SU-DHL-6 (cell line): Measurements from ENCODE around the gene FOXD4L3.
"Not testable (repeated sequence)": the region's sequence is repeated elsewhere in the genome, so short reads cannot be mapped to it uniquely, and the experiment has no call there.

ENCODE experiments used
- H2AFZ ChIP-seq: fragments of 200-600 bp; sonication (generic); 2 replicates; pipeline ENCODE4 v1.6.1; 2014; ENCODE audit warnings: low read depth, mild to moderate bottlenecking, moderate library complexity, mixed read lengths, antibody characterized with exemption, low read length; ENCODE audit not compliant: severe bottlenecking
- H3F3A ChIP-seq: fragments of 200-600 bp; shearing (Covaris generic); 2 replicates; pipeline ENCODE4 v1.6.0; 2016; ENCODE audit warnings: antibody characterized with exemption, mild to moderate bottlenecking; ENCODE audit not compliant: insufficient read depth
- H3K27ac ChIP-seq: fragments of 200-600 bp; sonication (generic); 2 replicates; pipeline ENCODE4 v1.5.1; 2016; ENCODE audit warnings: low read depth, mild to moderate bottlenecking, low read length, moderate library complexity, mixed read lengths
- H3K27me3 ChIP-seq: fragments of 200-600 bp; sonication (generic), shearing (Covaris generic); 2 replicates; pipeline ENCODE4 v1.6.0; 2014; ENCODE audit warnings: mild to moderate bottlenecking, low read length
- H3K36me3 ChIP-seq: fragments of 200-600 bp; sonication (generic); 2 replicates; pipeline ENCODE4 v1.6.1; 2014; ENCODE audit warnings: mild to moderate bottlenecking, low read length, mixed read lengths
- H3K4me2 ChIP-seq: fragments of 300-600, 200-600 bp; shearing (Covaris generic), sonication (generic); 2 replicates; pipeline ENCODE4 v1.6.0; 2014; ENCODE audit warnings: low read length, low read depth, mild to moderate bottlenecking; ENCODE audit not compliant: poor library complexity, severe bottlenecking
- H3K4me3 ChIP-seq: fragments of 200-600 bp; sonication (generic); 2 replicates; pipeline ENCODE4 v1.5.1; 2014; ENCODE audit warnings: antibody characterized with exemption, low read length, mild to moderate bottlenecking, mixed read lengths; ENCODE audit not compliant: insufficient read depth, poor library complexity, severe bottlenecking
- H3K79me2 ChIP-seq: fragments of 200-600 bp; sonication (generic); 2 replicates; pipeline ENCODE4 v1.6.1; 2014; ENCODE audit warnings: mild to moderate bottlenecking, low read length, moderate library complexity; ENCODE audit not compliant: insufficient read depth
- H3K9ac ChIP-seq: fragments of 200-600 bp; sonication (generic); 2 replicates; pipeline ENCODE4 v1.7.0; 2014; ENCODE audit warnings: mild to moderate bottlenecking, low read length
- H3K9me2 ChIP-seq: fragments of 200-600 bp; sonication (generic); replicated peaks from 2 replicates; pipeline ENCODE4 v1.6.1; 2014; ENCODE audit warnings: low read length; ENCODE audit not compliant: insufficient read depth
- H3K9me3 ChIP-seq: fragments of 200-600 bp; sonication (generic); 2 replicates; pipeline ENCODE4 v1.6.1; 2014; ENCODE audit warnings: low read length, mixed read lengths; ENCODE audit not compliant: insufficient read depth
- H4K20me1 ChIP-seq: fragments of 200-600 bp; sonication (generic); 2 replicates; pipeline ENCODE4 v1.6.1; 2014; ENCODE audit warnings: low read depth, mild to moderate bottlenecking, antibody characterized with exemption, low read length, moderate library complexity, mixed read lengths

Gene FOXD4L3

GRCh38 chr9:68302567-68302966 is at the start of gene FOXD4L3:
TSS of gene FOXD4L3 (plus strand) at chr9:68302867. CDS start at chr9:68302952, 85 bp downstream.
- H3K36me3 ChIP-seq, H3K27ac ChIP-seq, H3F3A ChIP-seq, H3K4me2 ChIP-seq, H3K79me2 ChIP-seq, H3K9me2 ChIP-seq, H4K20me1 ChIP-seq, H3K27me3 ChIP-seq, H3K9ac ChIP-seq, H3K9me3 ChIP-seq, H3K4me3 ChIP-seq, H2AFZ ChIP-seq: not testable (repeated sequence)

DNA sequence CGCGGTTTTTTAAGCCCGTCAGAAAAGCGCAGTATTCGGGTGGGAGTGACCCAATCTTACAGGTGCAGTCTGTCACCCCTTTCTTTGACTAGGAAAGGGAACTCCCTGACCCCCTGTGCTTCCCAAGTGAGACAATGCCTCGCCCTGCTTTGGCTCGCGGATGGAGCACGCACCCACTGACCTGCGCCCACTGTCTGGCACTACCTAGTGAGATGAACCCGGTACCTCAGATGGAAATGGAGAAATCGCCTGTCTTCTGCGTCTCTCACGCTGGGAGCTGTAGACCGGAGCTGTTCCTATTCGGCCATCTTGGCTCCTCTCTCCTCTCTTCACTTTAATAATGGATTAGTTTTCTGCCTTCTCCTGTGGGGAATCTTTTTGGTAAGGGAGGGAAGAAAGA is 21.6 kb upstream of the FOXD4L3 start:
- H2AFZ ChIP-seq, H4K20me1 ChIP-seq, H3K4me3 ChIP-seq, H3K79me2 ChIP-seq, H3K36me3 ChIP-seq, H3K9me2 ChIP-seq, H3K27me3 ChIP-seq, H3K9me3 ChIP-seq, H3F3A ChIP-seq, H3K27ac ChIP-seq, H3K4me2 ChIP-seq, H3K9ac ChIP-seq: not testable (repeated sequence)

GRCh38 chr9:68303771-68304170 is 1.1 kb downstream of the FOXD4L3 start:
- not testable (repeated sequence) for H4K20me1 ChIP-seq, H2AFZ ChIP-seq

DNA sequence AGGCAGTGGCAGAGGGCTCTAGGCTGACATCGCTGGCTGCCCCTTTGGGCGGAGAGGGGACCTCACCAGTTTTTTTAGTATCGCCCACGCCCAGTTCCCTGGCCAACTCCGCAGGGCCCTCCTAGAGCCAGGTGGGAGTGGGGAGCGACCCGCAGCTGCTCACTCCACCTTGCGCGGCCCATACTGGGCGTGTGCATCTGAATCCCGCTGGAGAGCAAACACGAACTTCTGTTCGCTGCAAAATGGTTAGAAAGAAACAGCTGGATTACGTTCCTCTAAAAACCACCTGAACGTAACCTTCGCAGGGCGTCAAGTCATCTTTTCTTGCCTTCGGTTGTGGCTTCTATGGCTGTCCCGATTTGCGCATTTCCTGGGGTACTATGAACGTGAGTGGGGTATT is 1.5 kb downstream of the FOXD4L3 start:
- H3K9me3 ChIP-seq, H3K27me3 ChIP-seq, H3K36me3 ChIP-seq, H3K27ac ChIP-seq, H4K20me1 ChIP-seq, H3K79me2 ChIP-seq, H3K4me2 ChIP-seq, H3K4me3 ChIP-seq, H3F3A ChIP-seq, H2AFZ ChIP-seq, H3K9ac ChIP-seq, H3K9me2 ChIP-seq: not testable (repeated sequence)

More at GRCh38 chr9:68303771-68304170, 1.1 kb downstream of the FOXD4L3 start:
- not testable (repeated sequence) for H3K4me2 ChIP-seq, H3K9me3 ChIP-seq, H3K36me3 ChIP-seq, H3K27me3 ChIP-seq, H3K27ac ChIP-seq, H3K4me3 ChIP-seq, H3K79me2 ChIP-seq, H3K9ac ChIP-seq, H3F3A ChIP-seq, H3K9me2 ChIP-seq

DNA sequence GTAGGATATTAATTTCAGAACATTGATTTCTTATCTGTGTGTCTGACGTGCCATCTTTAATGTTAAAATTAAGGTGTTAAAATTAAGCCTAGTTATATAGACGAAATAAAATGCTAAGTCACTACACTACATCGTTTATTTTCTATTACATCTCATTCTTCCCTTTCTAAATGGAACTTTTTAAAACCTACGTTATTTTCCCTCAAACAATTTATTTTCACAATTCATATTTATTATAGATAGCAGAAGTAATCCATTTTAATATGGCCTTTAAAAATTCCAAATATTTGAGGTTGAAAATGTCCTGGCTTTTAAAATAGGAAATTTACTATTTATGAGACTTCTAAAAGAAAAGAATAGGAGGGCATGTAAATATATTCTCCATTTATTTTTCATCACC is 2.1 kb downstream of the FOXD4L3 start:
- not testable (repeated sequence) for H3K9ac ChIP-seq

DNA sequence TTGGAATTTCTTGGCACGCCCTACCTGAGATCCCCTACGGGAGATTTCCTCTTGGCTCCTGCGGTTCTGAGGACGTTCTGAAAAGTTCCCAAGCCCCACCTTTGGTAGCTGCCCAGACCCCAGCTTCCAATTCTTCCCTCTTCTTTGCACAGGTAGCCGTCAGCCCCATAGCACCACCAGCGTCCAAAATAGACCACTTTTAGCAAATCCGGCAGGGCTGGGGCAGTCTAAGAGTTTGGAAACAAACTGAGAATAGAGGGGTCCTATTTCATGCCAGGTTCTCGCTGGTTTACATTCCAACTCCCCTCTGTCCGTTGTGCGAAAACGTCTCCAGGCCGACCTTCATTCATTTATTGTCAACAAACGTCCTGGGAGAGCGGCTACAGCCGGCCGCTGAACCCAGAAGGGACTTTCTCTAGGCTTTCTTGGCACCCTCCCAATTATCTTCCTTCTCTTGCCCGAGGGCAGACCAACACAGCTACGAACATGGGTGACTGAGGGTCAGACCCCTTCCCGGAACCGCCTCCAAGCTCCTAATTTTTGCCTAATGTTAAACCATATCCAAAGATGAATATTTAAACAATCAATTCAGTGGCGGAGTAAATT is 3.1 kb downstream of the FOXD4L3 start:
- H3K27me3 ChIP-seq, H3K27ac ChIP-seq, H3F3A ChIP-seq, H3K4me2 ChIP-seq, H3K9ac ChIP-seq, H4K20me1 ChIP-seq, H3K79me2 ChIP-seq, H3K9me2 ChIP-seq, H3K36me3 ChIP-seq, H2AFZ ChIP-seq, H3K4me3 ChIP-seq, H3K9me3 ChIP-seq: not testable (repeated sequence)

More for the DNA sequence above, 2.1 kb downstream of the FOXD4L3 start:
- H3K27ac ChIP-seq, H3K27me3 ChIP-seq, H3K4me2 ChIP-seq, H4K20me1 ChIP-seq, H2AFZ ChIP-seq, H3F3A ChIP-seq, H3K4me3 ChIP-seq, H3K9me3 ChIP-seq, H3K36me3 ChIP-seq, H3K9me2 ChIP-seq, H3K79me2 ChIP-seq: not testable (repeated sequence)

DNA sequence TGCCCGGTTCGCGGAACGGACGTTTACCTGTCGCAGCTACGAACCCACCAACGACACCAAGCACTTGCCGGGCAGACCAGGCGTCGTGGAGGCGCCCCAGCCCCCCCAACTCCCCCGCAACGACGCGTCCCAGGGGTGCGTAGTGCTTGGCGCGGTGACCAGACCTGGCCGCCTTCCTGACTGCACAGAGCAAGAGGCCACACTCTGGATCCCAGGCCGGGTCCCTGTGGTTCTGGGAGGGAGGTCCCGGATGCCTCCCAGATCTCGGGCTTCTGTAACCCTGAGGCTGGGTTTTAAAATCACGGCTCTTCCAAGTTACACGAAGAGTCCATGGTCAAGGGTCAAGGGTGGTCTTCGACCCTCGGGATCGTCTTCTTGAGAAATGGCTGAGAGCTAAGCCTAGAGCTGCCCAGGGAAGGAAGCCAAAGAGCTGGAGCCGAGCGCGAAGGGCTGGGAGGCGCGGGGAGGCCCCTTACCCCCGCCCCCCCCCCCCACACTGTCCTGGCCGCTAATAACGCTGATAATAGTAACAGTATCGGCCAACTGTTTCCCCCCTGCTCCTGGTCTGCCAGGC is 3.8 kb downstream of the FOXD4L3 start:
- not testable (repeated sequence) for H4K20me1 ChIP-seq, H3K27me3 ChIP-seq, H3K79me2 ChIP-seq, H3K9me3 ChIP-seq, H3K9ac ChIP-seq, H3K9me2 ChIP-seq, H3K4me3 ChIP-seq, H3K4me2 ChIP-seq, H2AFZ ChIP-seq, H3F3A ChIP-seq, H3K36me3 ChIP-seq, H3K27ac ChIP-seq

DNA sequence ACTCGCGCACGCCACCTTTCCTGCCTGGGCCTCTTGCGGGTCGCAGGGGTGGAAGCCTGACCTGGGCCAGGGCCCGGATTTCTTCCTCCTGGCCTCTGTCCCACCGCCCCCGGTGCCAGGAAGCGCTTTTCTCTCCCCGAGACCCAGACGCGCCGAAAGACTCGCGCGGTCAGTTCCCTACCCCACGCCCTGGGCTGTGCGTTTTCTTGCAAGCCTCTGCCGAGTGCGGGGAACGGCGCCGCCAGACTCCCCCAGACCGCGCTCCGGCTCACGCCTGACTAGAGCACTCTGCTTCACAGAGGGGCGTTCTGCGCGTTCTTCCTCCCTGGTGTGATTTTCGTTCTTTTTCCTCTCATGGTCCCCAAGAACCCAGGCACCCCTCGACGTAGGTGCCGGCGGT is 4.5 kb downstream of the FOXD4L3 start:
- not testable (repeated sequence) for H2AFZ ChIP-seq, H3K9me2 ChIP-seq, H3K27ac ChIP-seq, H3K4me3 ChIP-seq, H3F3A ChIP-seq, H3K27me3 ChIP-seq, H3K36me3 ChIP-seq, H4K20me1 ChIP-seq, H3K79me2 ChIP-seq, H3K9ac ChIP-seq, H3K9me3 ChIP-seq, H3K4me2 ChIP-seq
